Spleen (tissue), 11 donors: Measurements from ENCODE around the gene TERC. TPM values are rescaled to one million over a fixed set of nuclear protein-coding genes. Genes with fewer than 3 reads are reported as not detected.

Experiments used
- DNase-seq: peaks from one replicate; pipeline ENCODE4 v3.0.0-alpha.2; 2020
- H3K27ac ChIP-seq, 8 donors: fragments of 200-600 bp; sonication (generic) in 7 of 8; 1 replicate in 4 of 8; 2 replicates in 4 of 8; pipeline versions ENCODE4 v1.5.0 to v1.8.0; 2016 to 2021; ENCODE audit warnings: inconsistent platforms in 4 of 8, mild to moderate bottlenecking in 4 of 8, moderate library complexity in 1 of 8
- H3K27me3 ChIP-seq, 7 donors: fragments of 200-600 bp; sonication (generic) in 6 of 7; replicated peaks in 1 of 7; 1 replicate in 4 of 7; 2 replicates in 3 of 7; pipeline versions ENCODE4 v1.5.0 to v1.8.0; 2016 to 2021; ENCODE audit warnings: inconsistent platforms in 3 of 7, mild to moderate bottlenecking in 1 of 7
- H3K36me3 ChIP-seq, 6 donors: fragments of 200-600 bp; sonication (generic) in 5 of 6; 1 replicate in 4 of 6; 2 replicates in 2 of 6; pipeline versions ENCODE4 v1.5.0 to v1.8.0; 2016 to 2021; ENCODE audit warnings: inconsistent platforms in 2 of 6
- H3K4me1 ChIP-seq, 6 donors: fragments of 200-600 bp; sonication (generic) in 5 of 6; 1 replicate in 3 of 6; 2 replicates in 3 of 6; pipeline versions ENCODE4 v1.5.0 to v1.8.0; 2016 to 2021; ENCODE audit warnings: inconsistent platforms in 3 of 6
- H3K4me3 ChIP-seq, 8 donors: fragments of 200-600 bp; sonication (generic) in 7 of 8; 1 replicate in 4 of 8; 2 replicates in 4 of 8; pipeline versions ENCODE4 v1.5.0 to v1.8.0; 2016 to 2021; ENCODE audit warnings: inconsistent platforms in 4 of 8, mild to moderate bottlenecking in 4 of 8, moderate library complexity in 2 of 8
- H3K9me3 ChIP-seq, 8 donors: fragments of 200-600 bp; sonication (generic) in 7 of 8; 1 replicate in 4 of 8; 2 replicates in 4 of 8; pipeline versions ENCODE4 v1.5.0 to v1.8.0; 2016 to 2021; ENCODE audit warnings: inconsistent platforms in 4 of 8
- CTCF ChIP-seq, 11 experiments: fragments of 200-600 bp in 7 of 11; fragments of 450-650 bp in 4 of 11; sonication (generic) in 4 of 11; IDR thresholded peaks in 8 of 11; conservative IDR thresholded peaks in 3 of 11; 1 replicate in 7 of 11; 2 replicates in 4 of 11; pipeline versions ENCODE4 v1.4.0 to v1.8.0; 2016 to 2021; ENCODE audit warnings: antibody characterized with exemption in 11 of 11, inconsistent platforms in 4 of 11, mild to moderate bottlenecking in 1 of 11
- POLR2A ChIP-seq, 3 donors: fragments of 450-650 bp; IDR thresholded peaks; one replicate each; pipeline ENCODE4 v1.5.1; 2017; ENCODE audit warnings: antibody characterized with exemption in 3 of 3, mild to moderate bottlenecking in 1 of 3
- POLR2AphosphoS5 ChIP-seq, 3 donors: sonication (generic); formaldehyde crosslinking; IDR thresholded peaks; one replicate each; pipeline ENCODE4 v1.5.1; 2017; ENCODE audit warnings: antibody characterized with exemption in 3 of 3
- WGBS, 5 donors: extraction: QIAGEN DNeasy Blood & Tissue Kit in 3 of 5; methylation state at CpG; one replicate each; pipeline versions ENCODE4 v1.1.5 to v1.1.7; 2013 to 2018; 5-methylcytosine and 5-hydroxymethylcytosine counted together
- intact Hi-C: fragments of 100-400 bp; cut with DNase I; formaldehyde crosslinking; loops from one replicate; pipeline ENCODE4 v1.15.0; 2023; ENCODE audit warnings: low total_unique reads
- polyA plus RNA-seq, 3 donors: library from polyadenylated mRNA; stranded (reverse); fragments of 200-250 nt; gene quantifications; one replicate each; pipeline ENCODE4 v1.2.1, GENCODE V29; 2013
- total RNA-seq, 7 donors: library from RNA; depleted of rRNA in 3 of 7; stranded (reverse); fragments of >200 nt in 3 of 7; fragmentation: NEBNext Ultra II Directional in 4 of 7; extraction: Animal tissue kit (Norgen Biotek cat#: 25700) in 4 of 7; gene quantifications; one replicate each; pipeline versions ENCODE4 v1.1.0 to v1.2.1, GENCODE V29; 2016 to 2021
- donor health status: healthy with polysubstance abuse.
- donor health status: DM: no; HTN: no; CAD: no; lungs with moderate emphysema.
- donor health status: DM: no; HTN: no; CAD: no.
- donor health status: Bipolar disorder and iron deficiency.
- donor health status: healthy.
- donor health status: DM: no; HTN: no; CAD: no.
- donor health status: DM: yes; HTN: yes; CAD: no.

TERC gene
- total and polyA plus RNA-seq, 10 donors, result 0.39 to 105 (median 7.8) TPM; not detected in 2

- Histone ChIP-seq H3K27ac (no peak overlapping the region), H3K4me1 (no peaks in the 10 kb centered on the region), H3K27me3 (no peaks in the 10 kb centered on the region), H3K36me3 (peaks cover 0 to 63% (median 23%) of the 10 kb centered on the region in 6 donors), H3K9me3 (no peaks in the 10 kb centered on the region), H3K4me3 (no peak overlapping the region)
- DNase-seq, result no peak
- TF ChIP-seq POLR2AphosphoS5 (IDR thresholded peaks at IDR 0.05) (no peak), CTCF (IDR thresholded peaks at IDR 0.05 in 8 of 11, conservative IDR thresholded peaks at IDR 0.05 in 3 of 11) (no peak), POLR2A (IDR thresholded peaks at IDR 0.05) (no peak)
- WGBS, 5 donors, result 95 to 100% (median 100%) methylated on average over 1 of the region's 1 CpG
- intact Hi-C loops, result no loop called here
Measured at GRCh38 chr3:169792359-169792758, 27.5 kb upstream of the TERC start.

- no peak for DNase-seq
- H3K27me3 ChIP-seq, result no peaks in the 10 kb centered on the region
- intact Hi-C loops, result no loop called here
- TF ChIP-seq POLR2A (IDR thresholded peaks at IDR 0.05), result no peak
- TF ChIP-seq POLR2AphosphoS5 (IDR thresholded peaks at IDR 0.05), result no peak
- TF ChIP-seq CTCF (IDR thresholded peaks at IDR 0.05 in 8 of 11, conservative IDR thresholded peaks at IDR 0.05 in 3 of 11), result no peak
- H3K4me1 ChIP-seq, result no peaks in the 10 kb centered on the region
- peaks cover 0 to 72% (median 33%) of the 10 kb centered on the region in 6 donors for H3K36me3 ChIP-seq
- no peak overlapping the region for H3K27ac ChIP-seq
- H3K9me3 ChIP-seq, result no peaks in the 10 kb centered on the region
- 83 to 93% (median 90%) methylated on average over 4 of the region's 4 CpGs for WGBS, 5 donors
- H3K4me3 ChIP-seq, result no peak overlapping the region
Measured at GRCh38 chr3:169790687-169791429, 26.0 kb upstream of the TERC start.

GRCh38 chr3:169790219-169790618 is 25.4 kb upstream of the TERC start:
- no peaks in the 10 kb centered on the region for H3K9me3 ChIP-seq
- intact Hi-C loops, result no loop called here
- H3K27ac ChIP-seq, result no peak overlapping the region
- H3K4me3 ChIP-seq, result no peak overlapping the region
- no peaks in the 10 kb centered on the region for H3K27me3 ChIP-seq
- H3K36me3 ChIP-seq, result peaks cover 0 to 78% (median 39%) of the 10 kb centered on the region in 6 donors
- TF ChIP-seq CTCF (IDR thresholded peaks at IDR 0.05 in 8 of 11, conservative IDR thresholded peaks at IDR 0.05 in 3 of 11) (no peak), POLR2A (IDR thresholded peaks at IDR 0.05) (no peak)
- no peak for DNase-seq
- no peaks in the 10 kb centered on the region for H3K4me1 ChIP-seq

- TF ChIP-seq CTCF (IDR thresholded peaks at IDR 0.05 in 8 of 11, conservative IDR thresholded peaks at IDR 0.05 in 3 of 11) (no peak), POLR2AphosphoS5 (IDR thresholded peaks at IDR 0.05) (no peak), POLR2A (IDR thresholded peaks at IDR 0.05) (no peak)
- H3K9me3 ChIP-seq, result no peaks in the 10 kb centered on the region
- intact Hi-C loops, result no loop called here
- H3K27me3 ChIP-seq, result no peaks in the 10 kb centered on the region
- no peak overlapping the region for H3K4me3 ChIP-seq
- DNase-seq, result no peak
- 55 to 87% (median 66%) methylated on average over 1 of the region's 1 CpG for WGBS, 5 donors
- peaks cover 0 to 94% (median 59%) of the 10 kb centered on the region in 6 donors for H3K36me3 ChIP-seq
- no peaks in the 10 kb centered on the region for H3K4me1 ChIP-seq
- H3K27ac ChIP-seq, result no peak overlapping the region
Measured at GRCh38 chr3:169787791-169788190, 22.9 kb upstream of the TERC start.
